H1 (cell line): ENCODE measurements around the gene ARHGEF38. TPM values are rescaled to one million over a fixed set of nuclear protein-coding genes. Genes with fewer than 3 reads are reported as not detected.

Experiments used
- CTCF ChIA-PET: fragments of 300-600 bp; sonication (Branson Sonifier 250); formaldehyde crosslinking; loops from one replicate; lab custom pipeline; 2021; ENCODE audit not compliant: partially characterized antibody; lab: Charles Lee
- POLR2A ChIA-PET: fragments of 300-600 bp; sonication (Branson Sonifier 250); formaldehyde crosslinking; loops from one replicate; lab custom pipeline; 2021; ENCODE audit warnings: inconsistent platforms; ENCODE audit not compliant: partially characterized antibody; lab: Charles Lee
- DNase-seq, 2 experiments: peaks; one replicate each; pipeline versions ENCODE4 v3.0.0 to v3.0.0-alpha.2; 2010 to 2022; ENCODE audit warnings: low spot score in 2 of 2, low read depth in 1 of 2, mixed read lengths in 1 of 2
- FAIRE-seq: peaks from 2 replicates; lab custom pipeline; 2011; peaks lifted over from hg19 to GRCh38; lab: Jason Lieb, UNC
- H2AFZ ChIP-seq: 2 replicates; pipeline ENCODE4 v1.8.1; 2012; ENCODE audit warnings: low read length, inconsistent platforms
- H2AK5ac ChIP-seq: 2 replicates; pipeline ENCODE4 v1.6.1; 2013; ENCODE audit warnings: low read depth, low read length
- H2BK120ac ChIP-seq: replicated peaks from 2 replicates; pipeline ENCODE3; 2013; ENCODE audit warnings: low read depth, low read length, inconsistent platforms
- H2BK12ac ChIP-seq: 2 replicates; pipeline ENCODE4 v1.6.1; 2013; ENCODE audit warnings: low read depth, low read length
- H2BK15ac ChIP-seq: 2 replicates; pipeline ENCODE4 v1.6.1; 2013; ENCODE audit warnings: low read length
- H2BK20ac ChIP-seq: 2 replicates; pipeline ENCODE4 v1.6.1; 2013; ENCODE audit warnings: low read length
- H2BK5ac ChIP-seq: 2 replicates; pipeline ENCODE4 v1.6.1; 2013; ENCODE audit warnings: low read depth, low read length
- H3K14ac ChIP-seq: 2 replicates; pipeline ENCODE4 v1.6.1; 2013; ENCODE audit warnings: inconsistent platforms; ENCODE audit not compliant: insufficient read length
- H3K18ac ChIP-seq: 2 replicates; pipeline ENCODE4 v1.6.1; 2013; ENCODE audit warnings: low read length; ENCODE audit errors: extremely low read depth
- H3K23ac ChIP-seq: 2 replicates; pipeline ENCODE4 v1.6.1; 2013; ENCODE audit warnings: inconsistent platforms; ENCODE audit not compliant: insufficient read length
- H3K23me2 ChIP-seq: 2 replicates; pipeline ENCODE4 v1.6.1; 2013; ENCODE audit warnings: low read depth, low read length
- H3K27ac ChIP-seq: 2 replicates; pipeline ENCODE4 v1.6.1; 2011; ENCODE audit warnings: low read depth, low read length, inconsistent platforms
- H3K27me3 ChIP-seq, 4 experiments: replicated peaks in 1 of 4; 1 replicate in 1 of 4; 2 replicates in 3 of 4; pipeline versions ENCODE4 v1.6.1 to v1.8.1; 2011 to 2013; ENCODE audit warnings: low read length in 3 of 4, mild to moderate bottlenecking in 3 of 4, inconsistent platforms in 2 of 4, mixed read lengths in 2 of 4, moderate library complexity in 1 of 4; ENCODE audit not compliant: control insufficient read depth in 3 of 4, insufficient read depth in 3 of 4; ENCODE audit errors: extremely low read depth in 1 of 4
- H3K36me3 ChIP-seq, 4 experiments: 2 replicates each; pipeline versions ENCODE4 v1.6.1 to v1.8.1; 2011 to 2013; ENCODE audit warnings: mild to moderate bottlenecking in 4 of 4, low read length in 3 of 4, moderate library complexity in 2 of 4, control low read depth in 1 of 4, inconsistent platforms in 1 of 4; ENCODE audit not compliant: insufficient read depth in 4 of 4, control insufficient read depth in 2 of 4
- H3K4ac ChIP-seq: replicated peaks from 2 replicates; pipeline ENCODE3; 2013; ENCODE audit warnings: low read length, low read depth, mixed read lengths, inconsistent platforms; ENCODE audit not compliant: insufficient read length
- H3K4me1 ChIP-seq, 4 experiments: replicated peaks in 1 of 4; 1 replicate in 1 of 4; 2 replicates in 3 of 4; pipeline versions ENCODE4 v1.6.1 to v1.8.1; 2011 to 2013; ENCODE audit warnings: low read length in 3 of 4, inconsistent platforms in 2 of 4, mixed read lengths in 1 of 4; ENCODE audit not compliant: insufficient read depth in 4 of 4, control insufficient read depth in 3 of 4
- H3K4me2 ChIP-seq, 2 experiments: 2 replicates each; pipeline versions ENCODE4 v1.6.1 to v1.8.1; 2011 to 2013; ENCODE audit warnings: low read depth in 2 of 2, low read length in 2 of 2, control low read depth in 1 of 2, inconsistent platforms in 1 of 2, mild to moderate bottlenecking in 1 of 2; ENCODE audit not compliant: insufficient read depth in 1 of 2
- H3K4me3 ChIP-seq, 4 experiments: fragments of 200-600, 300-600 bp in 1 of 4; sonication (generic), shearing (Covaris generic), sonication (Bioruptor Twin) in 1 of 4; 2 replicates each; pipeline versions ENCODE4 v1.5.1 to v1.8.1; 2011 to 2016; ENCODE audit warnings: low read length in 4 of 4, low read depth in 3 of 4, control low read depth in 2 of 4, inconsistent platforms in 2 of 4, mild to moderate bottlenecking in 2 of 4, mixed read lengths in 1 of 4, moderate library complexity in 1 of 4; ENCODE audit not compliant: insufficient read depth in 2 of 4; ENCODE audit errors: extremely low read depth in 1 of 4
- H3K56ac ChIP-seq: replicated peaks from 2 replicates; pipeline ENCODE3; 2013; ENCODE audit warnings: low read depth, mild to moderate bottlenecking, mixed read lengths, low read length, inconsistent platforms; ENCODE audit not compliant: insufficient read length
- H3K79me1 ChIP-seq: 2 replicates; pipeline ENCODE4 v1.6.1; 2013; ENCODE audit warnings: low read depth, low read length, control low read depth
- H3K79me2 ChIP-seq, 2 experiments: 2 replicates each; pipeline versions ENCODE4 v1.6.1 to v1.8.1; 2012 to 2013; ENCODE audit warnings: low read length in 2 of 2, mild to moderate bottlenecking in 2 of 2, inconsistent platforms in 1 of 2; ENCODE audit not compliant: insufficient read depth in 2 of 2, control insufficient read depth in 1 of 2
- H3K9ac ChIP-seq, 4 experiments: replicated peaks in 1 of 4; 1 replicate in 1 of 4; 2 replicates in 3 of 4; pipeline versions ENCODE4 v1.6.1 to v1.8.1; 2011 to 2013; ENCODE audit warnings: low read depth in 3 of 4, low read length in 3 of 4, control low read depth in 2 of 4, mild to moderate bottlenecking in 2 of 4, moderate library complexity in 2 of 4, inconsistent platforms in 1 of 4; ENCODE audit errors: extremely low read depth in 1 of 4
- H3K9me3 ChIP-seq, 2 experiments: 2 replicates each; pipeline versions ENCODE4 v1.6.1 to v1.8.1; 2012 to 2013; ENCODE audit warnings: mild to moderate bottlenecking in 2 of 2, moderate library complexity in 2 of 2, control low read depth in 1 of 2, inconsistent platforms in 1 of 2, low read depth in 1 of 2, low read length in 1 of 2, mixed read lengths in 1 of 2; ENCODE audit not compliant: insufficient read depth in 2 of 2
- H4K20me1 ChIP-seq, 2 experiments: replicated peaks in 1 of 2; 2 replicates each; pipeline versions ENCODE3 to v1.8.1; 2011 to 2013; ENCODE audit warnings: inconsistent platforms in 2 of 2, low read length in 2 of 2, mild to moderate bottlenecking in 1 of 2; ENCODE audit not compliant: insufficient read depth in 2 of 2, control insufficient read depth in 1 of 2
- H4K5ac ChIP-seq: 2 replicates; pipeline ENCODE4 v1.6.1; 2013; ENCODE audit warnings: low read length, low read depth, mixed read lengths, inconsistent platforms; ENCODE audit not compliant: insufficient read length
- H4K8ac ChIP-seq: 2 replicates; pipeline ENCODE4 v1.8.0; 2013; ENCODE audit warnings: mild to moderate bottlenecking, moderate library complexity, low read length, inconsistent platforms; ENCODE audit not compliant: insufficient read depth; ENCODE audit errors: extremely low read depth
- H4K91ac ChIP-seq: replicated peaks from 2 replicates; pipeline ENCODE3; 2013; ENCODE audit warnings: low read length, mixed read lengths, inconsistent platforms; ENCODE audit not compliant: insufficient read length
- EGR1 ChIP-seq: IDR thresholded peaks from 2 replicates; pipeline ENCODE4 v1.6.1; 2011; ENCODE audit warnings: low read depth, low read length, borderline replicate concordance
- EZH2 ChIP-seq: fragments of 200-600 bp; sonication (generic); IDR thresholded peaks from 2 replicates; pipeline ENCODE4 v1.7.1; 2012; ENCODE audit warnings: low read depth, mild to moderate bottlenecking, moderate library complexity, low read length, inconsistent platforms; ENCODE audit not compliant: severe bottlenecking
- FOSL1 ChIP-seq: IDR thresholded peaks from 2 replicates; pipeline ENCODE4 v1.6.1; 2011; ENCODE audit warnings: mild to moderate bottlenecking, low read depth, low read length, moderate library complexity; ENCODE audit not compliant: insufficient read depth
- KDM1A ChIP-seq: fragments of 200-600, 300-600 bp; sonication (generic); IDR thresholded peaks from 2 replicates; pipeline ENCODE4 v1.7.1; 2016; ENCODE audit warnings: mild to moderate bottlenecking, low read length, borderline replicate concordance
- RNF2 ChIP-seq: fragments of 200-900, 300-1000 bp; sonication (generic); IDR thresholded peaks from 2 replicates; pipeline ENCODE4 v1.7.1; 2016; ENCODE audit warnings: borderline replicate concordance, low read depth, mild to moderate bottlenecking, antibody characterized with exemption, low read length; ENCODE audit not compliant: poor library complexity, severe bottlenecking; ENCODE audit errors: missing control alignments
- RXRA ChIP-seq: IDR thresholded peaks from 2 replicates; pipeline ENCODE4 v1.6.1; 2011; ENCODE audit warnings: low read depth, mild to moderate bottlenecking, low read length, moderate library complexity; ENCODE audit not compliant: insufficient read depth
- SRF ChIP-seq: IDR thresholded peaks from 2 replicates; pipeline ENCODE4 v1.6.1; 2011; ENCODE audit warnings: mild to moderate bottlenecking, low read depth, low read length, moderate library complexity
- TAF1 ChIP-seq: IDR thresholded peaks from 2 replicates; pipeline ENCODE4 v1.6.1; 2011; ENCODE audit warnings: mild to moderate bottlenecking, low read depth, low read length
- TBP ChIP-seq: IDR thresholded peaks from 2 replicates; pipeline ENCODE4 v1.6.1; 2011; ENCODE audit warnings: low read depth, low read length, improper control_type of control experiment
- WGBS, 2 experiments: shearing (Covaris generic) in 1 of 2; methylation state at CpG; one replicate each; pipeline versions ENCODE4 v1.1.6 to v1.1.7; 2013 to 2015; ENCODE audit warnings: low lambda C conversion rate in 2 of 2, mixed read lengths in 2 of 2, inconsistent platforms in 1 of 2, low coverage in 1 of 2, missing lambda C conversion rate in 1 of 2; ENCODE audit not compliant: insufficient replicate concordance in 2 of 2, insufficient coverage in 1 of 2, insufficient read length in 1 of 2; ENCODE audit errors: extremely low coverage in 1 of 2, missing lambda C conversion rate in 1 of 2; 5-methylcytosine and 5-hydroxymethylcytosine counted together
- polyA plus RNA-seq, 7 experiments: library from polyadenylated mRNA; depleted of rRNA in 3 of 7; stranded (reverse) in 5 of 7; unstranded in 2 of 7; fragments of >200 nt in 5 of 7; fragments of 200-250 nt in 2 of 7; gene quantifications; 1 replicate in 5 of 7; 2 replicates in 1 of 7; 4 replicates in 1 of 7; pipeline versions ENCODE4 v1.2.1 to v1.2.3, GENCODE V29; 2011 to 2013; ENCODE audit warnings: missing spikeins in 2 of 7, mixed read lengths in 2 of 7
- total RNA-seq: library from RNA; stranded (reverse); fragmentation: NEBNext Ultra II Directional; extraction: Animal tissue kit (Norgen Biotek cat#: 25700); gene quantifications from 2 replicates; pipeline ENCODE4 v1.2.1, GENCODE V29; 2021
- TF ChIP-seq, protein P1 (sequence below): IDR thresholded peaks from 2 replicates; pipeline ENCODE4 v1.6.1; 2012; ENCODE audit warnings: inconsistent platforms

ARHGEF38 gene
- total and polyA plus RNA-seq, 2 of the 8 experiments (the other 6 are each of a cell fraction or from before 2014, with no cell fraction given) = not detected

GRCh38 chr4:105725623-105726022, 173.2 kb downstream of the ARHGEF38 start:
- Histone ChIP-seq H3K27me3 (no peaks in the 10 kb centered on the region), H3K56ac (no peak overlapping the region), H3K23me2 (no peaks in the 10 kb centered on the region), H4K8ac (no peak overlapping the region), H3K18ac (no peak overlapping the region), H2BK20ac (no peak overlapping the region), H3K27ac (no peak overlapping the region), H3K79me1 (no peaks in the 10 kb centered on the region), H3K9me3 (no peaks in the 10 kb centered on the region), H3K36me3 (peaks cover 0 to 33% (median 4%) of the 10 kb centered on the region in 4 experiments; a peak in 4 of 8 replicates), H3K79me2 (no peaks in the 10 kb centered on the region), H2AFZ (no peak overlapping the region), H2BK120ac (no peak overlapping the region), H3K23ac (no peak overlapping the region), H3K4me1 (no peaks in the 10 kb centered on the region), H2BK12ac (no peak overlapping the region), H4K20me1 (no peaks in the 10 kb centered on the region), H4K5ac (no peak overlapping the region), H2BK5ac (no peak overlapping the region), H3K9ac (no peak overlapping the region), H2BK15ac (no peak overlapping the region), H3K14ac (no peak overlapping the region), H3K4me3 (no peak overlapping the region), H4K91ac (no peak overlapping the region), H3K4ac (no peak overlapping the region), H3K4me2 (no peak overlapping the region), H2AK5ac (no peak overlapping the region)
- DNase-seq (no peak), FAIRE-seq (no peak)
- TF ChIP-seq SRF (no peak), EGR1 (no peak), TAF1 (no peak), FOSL1 (no peak), RXRA (no peak), KDM1A (no peak), RNF2 (no peak), EZH2 (no peak), TBP (no peak)
- TF ChIP-seq, protein P1, sequence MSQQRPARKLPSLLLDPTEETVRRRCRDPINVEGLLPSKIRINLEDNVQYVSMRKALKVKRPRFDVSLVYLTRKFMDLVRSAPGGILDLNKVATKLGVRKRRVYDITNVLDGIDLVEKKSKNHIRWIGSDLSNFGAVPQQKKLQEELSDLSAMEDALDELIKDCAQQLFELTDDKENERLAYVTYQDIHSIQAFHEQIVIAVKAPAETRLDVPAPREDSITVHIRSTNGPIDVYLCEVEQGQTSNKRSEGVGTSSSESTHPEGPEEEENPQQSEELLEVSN = no peak
- WGBS, 2 experiments = 86% methylated on average over 2 of the region's 2 CpGs; no CpG with 5 or more reads in 1 of the 2 experiments
- ChIA-PET CTCF (no interaction called here), POLR2A (no interaction called here)
